ENCODE results near the gene NADSYN1.

NADSYN1 gene

DNA sequence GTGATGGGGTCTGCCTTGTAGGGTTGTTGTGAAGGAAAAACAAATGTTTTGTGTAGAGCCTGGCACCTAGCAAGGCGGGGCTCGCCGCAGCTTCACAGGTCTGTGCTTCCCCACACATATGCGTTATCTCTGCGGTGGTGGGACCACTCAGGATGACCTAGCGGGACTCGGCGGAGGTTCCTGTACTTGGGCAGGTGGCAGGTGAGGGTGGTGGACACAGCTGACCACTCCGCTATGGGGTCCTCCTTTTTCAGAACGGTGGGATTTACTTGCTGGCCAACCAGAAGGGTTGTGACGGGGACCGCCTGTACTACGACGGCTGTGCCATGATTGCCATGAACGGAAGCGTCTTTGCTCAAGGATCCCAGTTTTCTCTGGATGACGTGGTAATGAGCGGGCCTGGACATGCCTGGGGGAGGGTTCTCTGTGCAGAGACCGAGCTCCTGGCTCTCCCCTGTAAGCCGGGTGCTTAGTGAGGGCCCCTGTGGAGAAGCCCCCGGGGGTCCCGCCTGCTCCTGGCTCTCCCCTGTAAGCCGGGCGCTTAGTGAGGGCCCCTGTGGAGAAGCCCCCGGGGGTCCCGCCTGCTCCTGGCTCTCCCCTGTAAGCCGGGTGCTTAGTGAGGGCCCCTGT lies 21.3 kb downstream of the NADSYN1 start:
- no peak for DNase-seq

GRCh38 chr11:71474771-71475483 lies 21.9 kb downstream of the NADSYN1 start:
- DNase-seq, result no peak

DNA sequence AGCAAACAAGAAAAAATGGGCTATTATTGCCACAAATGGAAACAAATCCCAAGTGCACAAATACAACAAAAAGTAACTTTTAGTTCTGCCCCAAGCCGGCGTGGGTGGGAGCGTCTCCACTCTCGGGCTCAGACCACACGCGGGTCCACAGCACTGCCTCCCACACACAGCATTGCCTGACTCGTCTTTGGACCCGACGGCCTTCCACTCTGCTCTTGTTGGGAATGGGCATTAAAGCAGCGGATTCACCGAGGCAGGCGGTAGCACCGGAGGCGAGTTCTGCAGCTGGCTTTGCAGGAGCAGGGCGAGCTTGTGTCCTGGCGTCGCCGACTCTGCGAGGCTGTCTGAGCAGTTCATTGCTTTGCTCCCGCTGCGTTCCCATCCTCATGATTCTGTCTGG lies 23.0 kb downstream of the NADSYN1 start:
- no peak for DNase-seq

- DNase-seq, result no peak
Measured at GRCh38 chr11:71476926-71477640, 24.1 kb downstream of the NADSYN1 start.

- DNase-seq, result no peak
Measured at GRCh38 chr11:71477641-71478527, 24.9 kb downstream of the NADSYN1 start.

DNA sequence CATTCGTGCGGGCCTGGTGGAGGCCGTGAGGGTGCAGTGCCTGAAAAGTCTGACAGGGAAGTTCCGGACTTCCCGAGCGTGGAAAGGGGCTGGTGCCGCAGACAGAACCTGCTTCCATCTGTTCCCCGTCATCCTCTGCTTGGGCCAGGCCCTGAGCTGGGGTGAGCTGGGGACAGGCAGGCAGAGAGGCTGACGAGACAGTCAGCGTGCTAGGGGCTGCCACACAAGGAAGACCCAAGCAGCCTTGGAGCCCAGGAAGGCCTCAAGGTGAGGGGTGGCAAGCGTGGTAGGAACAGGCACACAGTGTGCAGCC lies 25.5 kb downstream of the NADSYN1 start:
- no peak for DNase-seq

DNA sequence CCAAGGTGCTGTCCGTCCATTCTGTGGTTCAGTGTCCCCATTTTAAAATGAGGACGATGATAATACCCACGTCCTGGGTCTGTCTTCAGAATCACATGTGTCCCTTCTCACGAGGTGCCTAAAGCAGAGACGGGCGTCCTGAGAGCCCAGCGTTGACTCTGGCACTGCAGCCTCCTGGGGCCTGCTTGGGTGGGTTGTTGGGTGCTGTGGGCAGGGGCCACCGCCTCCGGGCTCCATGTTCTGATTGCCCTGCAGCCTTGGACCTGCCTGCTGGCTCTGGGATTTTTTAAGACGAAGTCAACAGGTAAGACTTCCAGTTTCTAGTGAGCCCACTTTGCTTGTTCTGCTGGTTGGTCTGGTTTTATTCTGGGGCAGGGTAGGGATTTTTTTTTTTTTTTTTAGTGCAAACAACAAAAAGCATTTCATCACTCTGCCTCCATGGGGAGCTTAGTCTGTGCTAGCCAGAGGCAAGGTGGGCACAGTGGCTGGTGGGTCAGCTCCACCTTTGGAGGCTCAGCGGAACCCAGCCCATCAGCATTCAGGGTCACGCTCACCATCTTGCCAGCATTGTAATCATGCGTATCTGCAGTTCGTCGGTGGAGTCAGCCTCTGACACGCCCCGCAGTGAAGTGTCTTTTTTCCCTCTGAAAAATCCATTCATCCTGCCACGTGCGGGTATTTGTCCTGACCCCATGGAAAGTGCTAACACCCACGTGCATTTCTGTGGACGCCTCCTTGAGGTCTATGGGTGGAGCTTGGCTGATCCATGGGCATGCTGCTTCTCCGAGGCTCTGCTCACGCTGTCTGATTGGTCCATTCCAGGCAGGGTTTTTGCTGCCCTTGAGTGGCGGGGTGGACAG lies 28.3 kb downstream of the NADSYN1 start:
- no peak for DNase-seq

GRCh38 chr11:71482216-71482615 lies 29.2 kb downstream of the NADSYN1 start:
- DNase-seq, result no peak

DNA sequence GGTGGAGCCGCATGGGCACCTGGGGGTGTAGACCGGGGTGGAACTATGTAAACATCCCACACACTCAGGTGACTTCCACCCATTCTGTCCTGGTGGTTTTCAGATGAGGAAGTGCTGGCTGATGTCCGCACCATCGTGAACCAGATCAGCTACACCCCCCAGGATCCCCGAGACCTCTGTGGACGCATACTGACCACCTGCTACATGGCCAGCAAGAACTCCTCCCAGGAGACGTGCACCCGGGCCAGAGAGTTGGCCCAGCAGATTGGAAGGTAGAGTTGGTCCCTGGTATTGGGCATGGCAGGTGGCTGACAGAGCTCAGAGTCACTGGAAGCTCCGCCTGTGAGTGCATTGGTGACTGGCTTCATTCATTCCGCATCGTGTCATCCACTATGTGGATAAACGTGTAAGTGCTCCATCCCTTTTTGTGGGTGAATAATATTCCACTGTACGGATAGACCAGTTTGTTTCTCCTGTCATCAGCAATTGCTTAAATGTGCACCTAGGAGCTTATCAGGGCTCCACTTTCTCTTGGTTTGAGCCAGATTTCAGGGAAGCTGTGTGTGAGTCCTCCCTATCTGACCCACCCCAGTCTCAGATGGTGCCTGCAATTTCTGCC lies 29.9 kb downstream of the NADSYN1 start:
- DNase-seq, result no peak

- no peak for DNase-seq
Measured at GRCh38 chr11:71483692-71484091, 30.7 kb downstream of the NADSYN1 start.

- no peak for DNase-seq
Measured at GRCh38 chr11:71484248-71485062, 31.5 kb downstream of the NADSYN1 start.

DNA sequence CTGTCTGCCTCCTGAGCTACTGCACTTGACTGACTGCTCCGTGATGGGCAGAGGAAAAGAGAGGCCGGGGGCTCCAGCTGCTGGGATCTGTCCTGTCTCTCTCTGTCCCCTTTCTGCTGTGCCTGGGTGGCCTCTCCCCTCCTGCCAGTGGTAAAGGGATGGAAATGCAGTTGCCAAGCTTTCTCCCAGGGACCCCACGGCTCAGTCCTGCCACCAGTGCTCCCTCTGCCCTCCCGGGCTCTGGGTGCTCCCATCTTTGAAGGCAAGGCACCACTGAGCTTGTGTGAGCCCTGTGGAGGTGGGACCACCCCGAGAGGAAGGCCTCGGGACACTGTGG lies 32.0 kb downstream of the NADSYN1 start:
- no peak for DNase-seq

DNA sequence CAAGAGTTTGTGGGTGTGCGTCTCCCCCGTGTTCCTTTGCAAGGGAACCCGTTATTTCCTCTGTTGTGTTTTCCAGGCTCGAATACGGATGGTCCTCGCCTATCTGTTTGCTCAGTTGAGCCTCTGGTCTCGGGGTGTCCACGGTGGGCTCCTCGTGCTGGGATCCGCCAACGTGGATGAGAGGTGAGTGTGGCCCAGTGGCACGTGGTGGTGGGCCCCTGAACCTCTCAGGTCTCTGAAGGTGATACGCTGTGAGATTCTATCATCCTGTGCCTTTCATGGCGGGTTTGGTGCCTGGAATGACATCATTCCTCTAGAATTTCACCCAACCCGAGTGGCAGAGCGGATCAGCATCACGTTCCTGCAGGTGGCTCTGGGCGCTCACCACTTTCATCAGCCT lies 32.5 kb downstream of the NADSYN1 start:
- DNase-seq, result no peak

DNA sequence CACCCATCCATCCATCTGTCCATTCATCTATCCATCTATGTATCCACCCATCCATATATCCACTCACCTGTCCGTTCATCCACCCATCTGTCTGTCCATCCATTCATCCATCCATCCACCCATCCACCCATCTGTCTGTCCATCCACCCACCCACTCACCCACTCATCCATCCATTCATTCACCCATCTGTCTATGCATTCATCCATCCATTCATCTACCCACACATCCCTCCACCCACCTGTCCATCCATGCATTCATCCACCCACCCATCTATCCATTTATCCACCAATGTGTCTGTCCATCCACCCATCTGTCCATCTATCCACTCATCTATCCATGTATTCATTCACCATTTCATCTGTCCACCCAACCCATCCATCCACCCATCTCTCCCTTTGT lies 33.3 kb downstream of the NADSYN1 start:
- no peak for DNase-seq

GRCh38 chr11:71488681-71489270 lies 35.8 kb downstream of the NADSYN1 start:
- DNase-seq, result no peak

GRCh38 chr11:71489311-71490043 lies 36.5 kb downstream of the NADSYN1 start:
- peak; percentile 69 for DNase-seq

- DNase-seq, result no peak
Measured at GRCh38 chr11:71490044-71490730, 37.2 kb downstream of the NADSYN1 start.

DNA sequence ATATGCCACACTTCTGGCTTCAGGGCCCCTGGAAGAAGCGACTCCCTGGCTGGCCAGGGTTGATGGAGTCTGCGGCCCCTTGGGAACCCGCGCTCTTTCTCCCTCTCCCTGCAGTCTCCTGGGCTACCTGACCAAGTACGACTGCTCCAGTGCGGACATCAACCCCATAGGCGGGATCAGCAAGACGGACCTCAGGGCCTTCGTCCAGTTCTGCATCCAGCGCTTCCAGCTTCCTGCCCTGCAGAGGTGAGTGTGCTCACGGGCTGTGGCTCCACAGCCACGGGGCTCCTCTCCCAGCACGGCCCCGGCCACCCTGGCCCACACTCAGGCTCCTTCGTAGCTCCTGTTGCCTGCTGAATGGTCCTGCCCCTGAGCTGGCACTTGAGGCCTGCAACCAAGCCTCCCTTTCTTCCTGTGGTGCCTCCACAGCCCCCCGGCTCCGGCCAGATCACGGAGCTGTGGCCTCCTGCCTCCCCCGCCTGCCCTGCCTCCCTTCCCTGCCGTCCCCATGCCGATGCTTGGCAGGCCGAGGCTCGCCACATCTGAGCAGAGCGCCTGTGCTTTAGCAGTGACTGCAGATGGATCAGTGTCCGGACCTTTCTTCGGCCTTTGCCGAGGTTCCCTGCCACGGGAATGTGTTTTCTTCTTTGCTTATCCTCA lies 37.9 kb downstream of the NADSYN1 start:
- no peak for DNase-seq

GRCh38 chr11:71491531-71491930 lies 38.5 kb downstream of the NADSYN1 start:
- DNase-seq, result no peak
